DMS 273 (cell line): ENCODE results near the gene ARHGEF40.

Source experiments
- DNase-seq: peaks from one replicate; lab custom pipeline; 2025; ENCODE audit not compliant: unreplicated experiment; lab: John Stamatoyannopoulos, UW

The ARHGEF40 gene

DNA sequence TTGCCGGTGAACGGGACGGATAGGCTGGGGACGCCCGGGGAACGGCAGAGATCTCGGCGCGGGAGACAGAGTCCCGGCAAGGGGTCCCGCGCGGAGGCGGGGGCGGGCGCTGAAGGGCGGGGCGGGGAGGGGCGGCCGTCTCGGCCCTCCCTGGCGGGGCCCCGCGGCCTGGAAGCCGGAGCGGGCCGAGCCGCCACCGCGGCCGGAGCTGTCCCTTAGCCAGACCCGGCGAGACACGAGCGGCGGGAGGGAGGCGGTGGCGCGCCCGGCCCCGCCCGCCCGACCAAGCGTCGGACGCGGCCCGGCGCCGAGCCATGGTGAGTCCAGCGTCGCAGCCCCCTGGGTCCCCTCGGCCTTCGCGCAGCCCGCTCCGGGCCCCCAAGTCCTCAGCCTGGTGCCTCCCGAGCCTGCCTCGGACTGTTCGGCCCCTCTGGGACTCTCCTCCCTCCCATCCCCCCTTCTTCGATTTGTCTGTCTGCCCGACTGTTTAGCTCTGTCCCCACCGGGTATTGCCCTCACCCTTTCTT, at the start of gene ARHGEF40:
ARHGEF40 (plus strand) TSS at position 222 of the 527 bp plus-strand sequence; CDS start at position 315, 93 bp downstream.
- peak; percentile 67 for DNase-seq

DNA sequence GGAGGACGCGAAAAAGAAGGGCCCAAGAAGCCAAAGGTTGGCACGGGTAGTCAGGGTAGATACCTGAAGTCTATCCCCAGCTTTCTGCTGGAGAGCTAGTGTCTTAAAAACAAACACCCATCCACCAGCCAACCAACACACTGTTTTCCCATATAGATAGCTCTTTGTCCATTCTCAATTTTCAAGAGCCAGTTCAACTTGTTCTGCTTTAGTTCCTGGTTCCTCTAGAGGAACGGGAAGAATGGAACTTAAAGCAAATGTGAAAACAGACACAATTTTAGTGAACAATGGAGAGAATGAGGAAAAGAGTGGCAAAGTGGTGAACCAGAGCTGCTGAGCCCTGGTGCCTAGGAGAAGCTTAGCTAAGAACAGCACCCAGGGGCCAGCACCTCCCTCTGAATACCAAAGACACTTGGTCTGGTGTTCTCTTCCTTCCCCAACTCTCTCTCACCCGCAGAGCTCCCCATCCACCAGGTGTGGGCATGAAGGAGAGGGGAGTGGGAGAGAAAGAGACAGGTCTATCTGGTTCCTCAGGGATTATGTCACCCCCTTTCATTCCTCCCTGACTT, 49.0 kb upstream of the ARHGEF40 start:
- no peak for DNase-seq

DNA sequence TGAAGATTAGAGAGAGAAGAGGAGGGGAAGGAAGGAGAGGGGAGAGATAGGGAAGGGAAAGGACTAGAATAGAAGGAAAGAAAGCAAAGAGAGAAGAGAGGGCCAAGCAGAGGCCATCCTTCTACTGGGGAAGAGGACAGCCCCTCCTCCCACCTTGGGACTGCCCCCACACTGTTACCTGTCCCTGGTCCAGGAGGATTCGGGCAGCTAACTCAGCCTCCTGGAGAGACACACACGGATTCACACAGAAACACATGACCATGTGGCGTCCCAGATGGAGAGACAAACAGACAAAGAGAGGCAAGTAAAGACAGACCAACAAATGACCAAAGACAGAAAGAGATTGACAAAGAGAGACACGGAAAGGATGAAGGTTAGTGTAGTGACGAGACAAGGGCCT, 47.4 kb upstream of the ARHGEF40 start:
- no peak for DNase-seq

DNA sequence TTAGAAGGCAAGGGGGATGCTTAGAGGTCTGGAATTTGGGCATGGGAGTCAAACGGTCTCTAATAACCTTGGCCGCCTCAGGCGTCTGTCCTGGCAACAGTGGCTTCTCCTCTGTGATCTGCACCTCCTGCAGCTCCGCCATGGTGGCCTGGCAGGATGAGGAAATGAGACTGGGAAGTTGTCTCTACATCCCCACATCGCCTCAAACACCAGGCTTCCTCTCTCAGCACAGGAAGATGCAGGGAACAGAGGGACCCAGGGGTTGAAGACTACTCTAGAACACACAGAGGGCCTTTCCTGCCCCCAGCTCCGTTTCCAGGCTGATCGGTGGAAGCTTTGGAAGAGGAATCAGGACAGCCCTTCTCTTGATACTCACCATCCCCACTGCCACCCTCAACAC, 46.9 kb upstream of the ARHGEF40 start:
- no peak for DNase-seq

DNA sequence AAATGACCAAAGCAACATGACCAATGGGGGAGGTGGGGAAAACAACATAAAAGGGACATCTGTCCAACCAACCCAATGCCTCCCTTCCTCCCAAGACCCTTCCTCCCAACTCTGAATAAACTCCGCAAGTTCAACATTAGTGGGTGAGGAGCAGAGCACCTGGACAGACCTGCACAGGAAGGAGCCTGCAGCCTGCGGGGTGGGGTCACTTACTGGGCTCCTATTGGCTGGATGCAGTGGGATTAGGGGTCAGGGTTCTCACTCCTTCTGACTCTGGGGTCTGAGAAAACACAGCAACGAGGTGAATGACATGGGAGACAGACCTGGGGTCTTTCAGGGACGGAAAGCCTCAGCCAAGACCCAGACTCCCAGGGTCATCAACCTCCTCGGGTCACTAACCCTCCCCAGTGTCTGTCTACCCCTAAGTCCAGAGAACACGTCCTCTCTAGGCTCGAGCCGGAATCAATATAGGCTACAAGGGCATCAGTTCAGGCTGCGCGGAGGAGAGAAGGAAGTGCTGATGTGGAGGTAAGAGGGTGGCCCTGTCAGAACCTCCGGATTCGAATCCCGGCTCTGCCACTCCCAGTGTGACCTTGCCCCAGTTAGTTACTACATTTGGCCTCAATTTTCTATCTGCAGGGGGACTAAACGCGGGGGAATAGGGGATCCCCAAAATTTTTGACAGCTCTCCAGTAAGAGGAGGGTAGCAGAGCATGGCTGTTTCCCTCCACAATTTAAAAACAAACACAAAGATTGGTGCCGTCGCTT, 46.1 kb upstream of the ARHGEF40 start:
- DNase-seq: no peak

DNA sequence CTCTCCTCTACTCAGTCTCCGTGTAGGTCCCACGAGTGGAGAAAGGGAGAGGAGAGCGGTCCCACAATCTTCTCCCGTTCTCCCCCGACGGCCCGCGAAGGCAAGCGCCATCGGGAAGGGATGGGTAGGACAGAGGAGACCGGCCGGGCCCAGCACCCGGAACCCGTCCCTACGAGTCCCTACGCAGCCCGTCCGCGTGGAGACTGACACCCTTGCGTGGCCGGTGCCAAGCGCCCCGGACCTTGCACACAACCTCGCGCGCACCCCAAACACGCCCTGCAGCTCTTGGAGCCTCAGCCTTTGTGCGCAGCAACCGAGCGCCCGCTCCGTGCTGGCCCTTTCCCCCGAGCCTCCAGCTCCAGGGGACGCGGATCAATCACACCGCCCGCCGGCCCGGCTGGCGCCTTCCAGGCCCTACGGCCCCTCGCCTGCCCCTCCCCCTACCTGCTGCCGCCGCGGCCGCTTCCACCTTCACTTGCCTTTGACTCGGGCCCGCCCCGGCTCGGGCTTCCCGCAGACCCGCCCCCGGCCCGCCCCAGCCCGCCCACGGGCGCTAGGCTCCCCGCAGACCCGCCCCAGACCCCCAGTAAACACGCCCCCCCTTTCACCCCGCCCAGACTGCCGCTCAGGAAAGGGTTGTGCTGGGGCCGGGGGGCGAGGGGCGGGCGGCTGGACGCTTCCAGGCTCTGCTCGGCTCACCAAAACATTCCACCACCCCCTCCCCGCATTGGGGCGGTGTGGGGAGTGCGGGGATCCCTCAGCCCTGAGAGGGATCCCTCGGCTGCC, 45.3 kb upstream of the ARHGEF40 start, which contains the start of gene NDRG2:
NDRG2 (minus strand) TSS at position 477 of the 786 bp plus-strand sequence. CDS start 1,746 bp downstream, outside the sequence.
- peak; percentile 78 for DNase-seq

DNA sequence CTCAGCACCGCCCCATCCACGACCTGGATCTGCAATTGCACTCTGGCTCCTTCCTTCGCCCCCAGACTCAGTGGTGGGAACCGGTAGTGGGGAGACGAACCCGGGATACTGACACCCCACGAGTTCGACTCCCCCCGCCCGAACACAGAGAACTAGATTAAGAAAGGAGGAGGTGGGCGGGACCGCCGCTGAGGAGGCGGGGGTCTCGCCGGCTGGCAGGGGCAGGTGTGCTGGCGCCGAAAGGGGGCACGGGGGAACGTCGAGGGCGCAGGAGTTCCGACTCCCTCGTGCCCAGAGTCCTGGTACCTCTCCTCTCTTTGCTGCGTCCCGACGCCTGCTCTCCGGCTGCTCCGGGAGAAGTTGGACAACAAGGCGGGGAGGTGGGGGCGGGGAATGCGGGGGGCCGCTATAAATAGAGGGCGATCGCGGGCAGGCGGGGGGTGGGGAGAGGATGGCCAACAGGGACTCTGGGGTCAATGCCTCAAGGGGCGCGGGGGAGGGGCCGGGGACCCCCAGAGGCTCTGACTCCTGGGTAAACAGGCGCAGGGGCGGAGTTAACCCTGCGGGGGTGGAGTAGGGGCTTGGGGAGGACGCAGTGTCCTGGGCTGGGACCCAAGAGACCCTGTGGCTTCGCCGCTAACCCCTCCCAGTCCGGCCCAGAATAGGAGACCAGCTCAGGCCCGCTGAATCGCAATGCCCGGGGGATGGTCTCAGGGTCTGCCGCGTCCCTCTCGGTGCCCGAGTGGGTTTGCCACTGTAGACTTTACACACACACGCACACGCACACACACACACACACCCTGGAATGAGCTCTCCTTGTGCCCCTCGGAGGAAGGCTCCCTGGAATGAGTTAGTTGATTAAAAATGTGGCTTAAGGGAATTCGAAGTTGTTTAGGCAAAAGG, 44.5 kb upstream of the ARHGEF40 start:
- DNase-seq: peak; percentile 38

DNA sequence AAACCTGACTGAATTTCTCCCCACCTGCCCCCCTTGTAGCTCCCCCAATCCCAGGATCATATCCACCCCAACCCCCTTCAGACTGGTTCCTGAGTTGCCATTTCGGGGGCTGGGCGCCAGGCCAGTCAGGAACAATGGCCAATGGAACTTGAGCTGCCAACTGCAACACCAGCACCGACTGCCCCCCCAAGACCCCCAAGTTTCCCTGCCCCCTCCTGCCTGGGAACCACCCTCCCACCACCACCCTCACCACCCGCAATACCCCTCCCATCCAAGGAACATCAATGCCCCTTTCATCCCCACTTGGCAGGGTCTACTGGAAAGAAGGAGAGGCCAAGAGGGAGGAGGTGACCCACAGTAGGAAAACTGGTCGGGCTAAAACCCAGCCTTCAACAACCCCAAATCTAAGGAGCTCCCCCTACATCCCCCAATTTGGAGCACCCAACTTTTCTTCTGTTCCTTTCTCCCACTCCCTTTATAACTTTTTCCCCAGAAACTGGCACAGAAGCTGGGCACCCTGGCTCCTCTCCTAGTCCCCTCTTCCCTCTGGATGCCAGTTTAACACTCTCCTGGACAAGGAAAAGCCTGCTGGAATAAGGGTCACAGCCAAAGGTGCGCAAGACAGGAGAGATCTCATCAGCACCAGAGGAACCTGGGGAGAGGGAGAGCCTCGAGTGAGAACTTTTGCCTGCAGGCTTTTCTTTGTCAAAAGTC, 43.7 kb upstream of the ARHGEF40 start:
- no peak for DNase-seq

DNA sequence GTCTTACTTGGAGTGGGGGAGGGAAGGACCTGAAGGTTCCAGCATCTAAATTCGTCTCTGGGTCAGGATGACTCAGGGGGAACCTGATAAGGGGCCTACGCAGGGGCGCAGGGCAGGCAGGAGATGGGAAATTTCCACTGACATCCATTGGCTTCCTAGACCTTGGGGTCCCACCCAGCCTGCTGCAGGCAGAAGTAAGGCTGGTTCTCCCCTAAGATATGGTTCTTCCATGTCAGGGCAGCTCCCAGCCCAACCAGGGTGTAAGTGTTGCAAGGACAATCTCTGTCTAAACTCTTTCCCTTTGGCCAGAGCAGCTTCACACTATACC, 43.2 kb upstream of the ARHGEF40 start:
- no peak for DNase-seq

DNA sequence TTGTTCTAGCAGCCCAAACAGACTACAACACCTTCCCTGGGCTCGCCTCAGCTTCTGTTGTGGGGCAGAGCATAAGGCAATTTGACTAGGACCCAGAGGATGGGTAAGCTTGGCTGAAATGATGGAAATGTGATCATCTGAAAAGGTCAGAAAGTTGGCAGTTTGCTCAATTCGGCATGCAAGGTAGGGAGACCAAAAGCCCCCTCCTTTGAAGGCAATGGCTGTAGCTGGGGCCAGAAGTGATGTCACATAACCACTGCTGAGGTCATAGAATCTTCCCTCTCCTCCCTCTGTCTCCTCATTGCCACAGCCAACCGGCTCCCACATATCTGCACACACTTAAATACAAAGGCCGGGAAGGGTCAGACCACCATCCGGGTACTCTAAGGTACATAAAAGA, 40.2 kb upstream of the ARHGEF40 start, which contains the start of gene TPPP2:
TPPP2 (plus strand) TSS at position 301 of the 400 bp plus-strand sequence. CDS start 365 bp downstream, outside the sequence.
- DNase-seq: no peak

DNA sequence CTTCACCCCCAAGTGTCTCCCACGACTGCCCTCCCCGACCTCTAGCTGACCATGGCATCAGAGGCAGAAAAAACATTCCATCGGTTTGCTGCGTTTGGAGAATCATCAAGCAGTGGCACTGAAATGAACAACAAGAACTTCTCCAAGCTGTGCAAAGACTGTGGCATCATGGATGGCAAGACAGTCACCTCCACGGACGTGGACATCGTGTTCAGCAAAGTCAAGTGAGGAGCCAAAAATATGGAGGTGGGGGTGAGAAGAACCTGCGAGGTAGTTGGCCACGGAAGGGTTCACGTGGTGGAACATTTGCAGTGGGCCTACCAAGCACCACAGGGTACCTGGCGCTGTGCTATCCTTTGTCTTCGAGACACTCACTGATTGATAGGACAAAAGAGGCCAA, 39.6 kb upstream of the ARHGEF40 start:
- DNase-seq: no peak

DNA sequence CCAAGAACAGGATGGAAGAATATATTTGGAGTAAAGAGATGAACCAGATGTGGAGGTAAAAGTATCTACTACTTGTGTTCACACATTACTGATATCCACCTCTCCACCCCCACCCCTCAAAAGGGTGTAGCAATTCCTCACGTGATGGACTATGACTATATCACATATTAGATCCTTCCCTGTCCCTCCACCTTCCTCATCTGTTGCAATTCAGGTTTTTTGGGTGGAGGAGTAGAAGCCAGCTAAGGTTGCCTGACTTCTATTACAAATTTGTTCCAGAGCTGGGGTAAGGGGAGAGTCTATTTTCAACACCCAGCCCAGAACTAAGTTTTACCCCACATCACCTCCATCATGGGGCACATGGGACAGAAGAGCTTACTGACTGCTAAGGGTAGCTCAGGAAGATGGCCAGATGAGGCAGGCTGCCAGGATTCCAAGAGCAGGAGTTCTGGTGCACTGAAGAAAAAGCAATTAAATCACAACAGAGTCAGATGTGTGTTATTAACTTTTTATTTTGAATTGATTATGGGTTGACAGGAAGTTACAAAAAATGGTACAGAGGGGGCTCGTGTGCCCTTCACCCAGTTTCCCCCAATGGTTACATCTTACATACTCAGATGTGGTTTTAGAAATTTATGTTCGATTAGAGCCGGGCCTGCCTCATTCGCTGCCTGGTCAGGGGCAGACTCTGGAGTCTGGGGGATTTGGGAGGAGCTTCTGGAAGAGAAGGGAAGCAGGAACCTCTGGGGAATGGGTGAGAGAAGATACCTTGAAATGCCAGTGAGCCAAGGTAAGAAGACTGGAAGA, 37.6 kb upstream of the ARHGEF40 start:
- no peak for DNase-seq

DNA sequence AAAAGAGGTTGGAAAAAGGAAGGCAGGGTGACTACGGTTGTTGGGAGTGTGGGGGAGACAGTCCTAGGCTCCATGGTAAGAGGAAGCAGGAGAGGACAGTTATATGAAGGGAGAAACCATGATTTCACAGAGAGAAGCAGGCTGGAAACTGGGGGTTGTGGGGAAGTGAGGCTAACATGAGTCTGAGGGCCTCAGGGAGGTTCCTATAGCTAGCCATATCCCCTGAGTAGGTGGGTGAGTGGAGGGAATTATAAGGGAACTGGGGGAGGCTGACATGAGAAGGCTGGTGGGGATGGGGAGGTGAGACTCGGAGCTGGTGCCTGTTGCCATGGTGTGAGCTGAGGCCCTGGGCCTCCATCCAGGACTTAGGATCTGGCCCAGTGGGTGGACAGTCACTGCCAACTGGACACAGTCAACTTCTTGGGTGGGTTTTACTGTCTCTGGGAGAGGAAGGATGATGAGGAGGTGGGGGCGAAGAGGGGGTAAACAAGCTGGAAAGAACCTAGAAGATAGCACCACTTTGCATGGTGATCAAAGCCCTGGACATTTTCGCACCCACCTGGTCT, 36.9 kb upstream of the ARHGEF40 start:
- DNase-seq: no peak

DNA sequence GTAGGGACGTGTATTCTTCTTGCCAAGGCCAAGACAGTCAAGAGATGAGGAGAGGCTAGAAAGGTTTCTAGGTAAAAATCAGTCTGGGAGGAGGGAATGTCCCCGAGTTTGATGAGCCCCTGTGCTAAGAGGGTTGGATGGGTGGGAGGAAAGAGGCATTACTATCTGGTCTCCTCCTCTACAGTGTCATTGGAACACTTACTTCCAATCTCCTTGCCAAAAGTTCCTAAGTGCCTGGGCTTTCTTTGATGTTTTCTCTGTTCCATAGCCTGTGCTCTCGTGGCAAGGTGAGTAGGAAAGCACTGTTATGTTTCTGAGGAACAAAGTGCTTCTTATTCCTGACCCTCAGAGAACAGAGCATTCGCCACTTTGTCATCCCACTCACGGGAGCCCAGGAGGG, 35.4 kb upstream of the ARHGEF40 start, which contains the start of gene RNASE13:
RNASE13 (minus strand) TSS at position 101 of the 400 bp plus-strand sequence. CDS start 519 bp downstream, outside the sequence.
- no peak for DNase-seq

DNA sequence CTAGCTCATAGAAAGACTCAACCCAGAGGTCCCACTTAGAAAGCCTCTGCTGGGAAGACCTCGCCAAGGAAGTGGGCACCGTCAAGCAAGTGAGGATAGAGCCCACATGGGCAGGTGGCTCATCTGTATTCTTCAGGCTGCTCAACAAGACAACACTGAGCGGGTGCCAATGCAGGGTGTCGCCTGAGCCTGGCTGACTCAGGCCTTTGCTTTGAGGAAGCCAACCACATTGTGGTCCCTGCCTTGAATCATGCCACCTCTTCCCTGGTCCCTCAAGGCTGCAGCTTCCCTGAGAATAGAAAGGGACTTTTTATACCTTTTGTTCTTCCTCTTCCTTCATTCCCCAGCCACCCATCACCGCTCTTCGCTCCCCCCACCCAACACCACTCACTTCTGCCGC, 33.4 kb upstream of the ARHGEF40 start:
- no peak for DNase-seq

DNA sequence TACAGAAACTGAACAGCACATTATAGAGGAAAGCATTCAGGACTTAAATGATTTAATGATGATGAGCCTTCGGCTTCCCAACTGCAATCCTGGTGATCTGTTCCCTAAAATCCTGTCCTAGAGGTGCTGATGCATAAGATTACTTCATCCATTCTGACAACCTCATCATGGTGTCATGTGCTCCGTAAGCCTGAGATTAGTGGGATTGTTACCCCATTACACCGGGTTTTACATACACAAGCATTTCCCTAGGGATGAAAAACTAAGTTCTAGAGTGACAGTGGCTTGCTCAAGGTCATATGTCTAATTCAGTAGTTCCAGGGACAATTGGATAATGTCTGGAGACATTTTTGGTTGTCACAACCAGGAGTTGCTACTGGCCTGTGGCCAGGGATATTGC, 32.9 kb upstream of the ARHGEF40 start:
- DNase-seq: no peak

DNA sequence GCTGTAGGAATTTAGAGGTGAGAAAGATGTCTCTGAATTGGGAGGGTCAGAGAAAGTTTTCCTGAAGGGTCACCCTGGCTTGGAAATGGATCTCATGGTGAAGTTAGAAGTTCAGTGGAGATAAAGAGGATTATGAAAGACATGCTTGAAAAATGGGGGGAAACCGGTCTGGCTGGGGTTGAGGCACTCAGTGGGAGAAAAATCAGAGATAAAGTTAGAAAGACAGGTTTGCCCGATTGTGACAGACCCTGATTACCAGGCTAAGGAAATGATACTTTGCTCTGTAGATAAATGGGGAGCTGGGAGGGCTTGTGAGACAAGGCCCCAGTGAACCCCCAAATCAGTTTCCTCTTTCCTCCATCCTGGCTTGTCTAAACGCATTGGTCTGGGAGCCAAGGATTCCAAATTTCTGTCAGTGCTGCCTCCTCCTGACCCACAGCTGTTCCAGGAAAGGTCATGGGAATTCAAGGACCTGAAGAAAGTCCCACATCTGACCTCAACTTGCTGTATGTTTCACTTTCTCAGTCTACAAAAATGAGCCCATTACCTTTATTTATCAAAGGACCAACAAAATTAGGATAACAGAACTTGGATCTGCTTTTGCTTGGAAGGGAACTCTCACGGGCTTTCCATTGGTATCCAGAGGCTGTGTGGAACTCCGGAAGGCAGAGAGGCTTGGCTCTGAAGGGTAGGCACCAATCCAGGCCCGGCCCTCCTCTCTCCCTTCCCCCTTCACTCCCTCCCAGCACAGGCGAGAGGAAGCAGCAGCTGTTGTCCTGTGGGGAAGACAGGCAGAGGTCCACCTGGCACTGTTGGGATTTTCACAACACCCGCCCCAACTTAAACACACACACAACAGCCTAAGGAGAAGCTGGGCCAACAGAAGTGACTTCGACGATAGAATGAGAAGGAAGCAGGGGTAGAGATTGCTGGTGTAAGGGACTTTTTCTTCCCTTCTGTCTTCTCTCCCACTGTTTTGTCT, 31.4 kb upstream of the ARHGEF40 start:
- peak; percentile 90 for DNase-seq
